ENCODE measurements around the gene LRRC75A.
"Not testable (repeated sequence)": the region's sequence is repeated elsewhere in the genome, so short reads cannot be mapped to it uniquely, and the experiment has no call there.

Gene LRRC75A

DNA sequence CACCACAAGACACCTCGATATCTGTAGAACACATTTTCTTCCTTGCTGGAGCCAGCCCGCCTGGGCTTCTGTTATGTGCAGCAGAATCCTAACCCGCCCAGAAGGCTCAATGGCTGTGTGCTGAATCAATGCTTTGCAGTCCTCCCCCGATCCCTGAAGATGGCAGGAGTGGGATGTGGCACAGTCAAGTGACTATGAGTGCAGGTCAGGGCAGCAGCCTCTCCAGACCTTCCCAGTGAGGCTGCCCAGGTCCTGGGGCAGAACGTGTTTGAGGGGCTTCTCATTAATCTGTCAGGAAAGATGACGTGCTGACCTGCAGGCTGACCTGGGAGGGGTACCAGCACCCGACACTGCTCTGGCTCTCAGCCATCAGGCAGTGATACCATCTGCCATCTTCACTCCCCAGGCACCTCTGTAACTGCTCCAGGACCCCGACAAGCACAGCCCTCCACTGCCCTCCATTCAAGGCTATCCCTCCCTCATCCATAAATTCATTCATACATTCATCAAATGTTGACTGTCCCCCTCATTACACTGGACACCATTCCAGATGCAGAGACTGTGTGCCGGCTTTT is 35.2 kb downstream of the LRRC75A start:
- TF ChIP-seq, protein P1, sequence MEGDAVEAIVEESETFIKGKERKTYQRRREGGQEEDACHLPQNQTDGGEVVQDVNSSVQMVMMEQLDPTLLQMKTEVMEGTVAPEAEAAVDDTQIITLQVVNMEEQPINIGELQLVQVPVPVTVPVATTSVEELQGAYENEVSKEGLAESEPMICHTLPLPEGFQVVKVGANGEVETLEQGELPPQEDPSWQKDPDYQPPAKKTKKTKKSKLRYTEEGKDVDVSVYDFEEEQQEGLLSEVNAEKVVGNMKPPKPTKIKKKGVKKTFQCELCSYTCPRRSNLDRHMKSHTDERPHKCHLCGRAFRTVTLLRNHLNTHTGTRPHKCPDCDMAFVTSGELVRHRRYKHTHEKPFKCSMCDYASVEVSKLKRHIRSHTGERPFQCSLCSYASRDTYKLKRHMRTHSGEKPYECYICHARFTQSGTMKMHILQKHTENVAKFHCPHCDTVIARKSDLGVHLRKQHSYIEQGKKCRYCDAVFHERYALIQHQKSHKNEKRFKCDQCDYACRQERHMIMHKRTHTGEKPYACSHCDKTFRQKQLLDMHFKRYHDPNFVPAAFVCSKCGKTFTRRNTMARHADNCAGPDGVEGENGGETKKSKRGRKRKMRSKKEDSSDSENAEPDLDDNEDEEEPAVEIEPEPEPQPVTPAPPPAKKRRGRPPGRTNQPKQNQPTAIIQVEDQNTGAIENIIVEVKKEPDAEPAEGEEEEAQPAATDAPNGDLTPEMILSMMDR (conservative IDR thresholded peaks at IDR 0.05; ENCODE audit: low read length), result no peak
- TF ChIP-seq EZH2phosphoT487 (IDR thresholded peaks at IDR 0.05; ENCODE audit: borderline replicate concordance), result no peak
- Histone ChIP-seq H4K20me1 (ENCODE audit: insufficient read depth, low read length, poor library complexity, severe bottlenecking) (no peaks in the 10 kb centered on the region), H3K4me2 (ENCODE audit: low read depth, low read length, poor library complexity, severe bottlenecking) (no peak overlapping the region)

DNA sequence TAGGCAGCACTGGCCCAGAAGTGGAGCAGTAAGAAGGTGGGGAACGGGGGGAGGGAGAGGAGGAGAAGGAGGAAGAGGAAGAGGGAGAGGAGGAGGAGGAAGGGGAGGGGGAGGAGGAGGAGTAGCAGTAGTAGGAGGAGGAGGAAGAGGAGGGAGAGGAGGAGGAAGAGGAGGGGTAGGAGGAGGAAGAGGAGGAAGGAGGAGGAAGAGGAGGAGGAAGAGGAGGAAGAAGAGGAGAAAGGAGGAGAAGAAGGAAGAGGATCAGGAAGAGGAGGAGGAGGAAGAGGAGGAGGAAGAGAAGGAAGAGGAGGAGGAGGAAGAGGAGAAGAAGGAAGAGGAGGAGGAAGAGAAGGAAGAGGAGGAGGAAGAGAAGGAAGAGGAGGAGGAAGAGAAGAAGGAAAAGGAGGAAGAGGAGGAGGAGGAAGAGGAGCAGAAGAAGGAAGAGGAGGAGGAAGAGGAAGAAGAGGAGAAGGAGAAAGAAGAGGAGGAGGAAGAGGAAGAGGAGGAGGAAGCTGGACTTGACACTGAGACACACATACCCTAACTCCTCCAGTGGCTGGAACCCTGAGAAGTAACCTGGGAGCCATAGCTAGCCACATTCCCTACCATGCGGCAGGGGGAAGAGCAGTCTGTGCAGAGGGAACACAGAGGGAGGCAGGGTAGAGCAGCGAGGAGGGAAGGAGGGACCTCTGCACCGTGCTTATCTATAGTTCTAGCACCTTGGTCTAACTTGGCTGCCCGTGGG is 35.8 kb downstream of the LRRC75A start:
- TF ChIP-seq EZH2phosphoT487 (IDR thresholded peaks at IDR 0.05; ENCODE audit: borderline replicate concordance), result no peak
- TF ChIP-seq, protein P1 (conservative IDR thresholded peaks at IDR 0.05; ENCODE audit: low read length), result no peak
- Histone ChIP-seq H3K27me3 (ENCODE audit: insufficient read depth, low read length, poor library complexity, severe bottlenecking) (no peaks in the 10 kb centered on the region), H3K4me3 (ENCODE audit: low read length, poor library complexity, severe bottlenecking) (no peak overlapping the region), H3K9me3 (ENCODE audit: insufficient read depth, low read depth, low read length) (no peaks in the 10 kb centered on the region), H4K20me1 (ENCODE audit: insufficient read depth, low read length, poor library complexity, severe bottlenecking) (no peaks in the 10 kb centered on the region), H3K4me2 (ENCODE audit: low read depth, low read length, poor library complexity, severe bottlenecking) (no peak overlapping the region), H3K9ac (ENCODE audit: low read depth, low read length, poor library complexity, severe bottlenecking) (no peak overlapping the region), H2AFZ (ENCODE audit: low read length) (no peak overlapping the region), H3K79me2 (ENCODE audit: insufficient read depth, low read length) (no peaks in the 10 kb centered on the region), H3K36me3 (ENCODE audit: insufficient read depth, low read length) (peaks cover 4% of the 10 kb centered on the region; the same call in 1 of the 2 replicates), H3F3A (ENCODE audit: low read depth) (no peaks in the 10 kb centered on the region), H3K4me1 (ENCODE audit: insufficient read depth, low read length, poor library complexity, severe bottlenecking) (peaks cover 5% of the 10 kb centered on the region), H3K9me2 (replicated peaks; ENCODE audit: low read depth, low read length) (no peaks in the 10 kb centered on the region)

More for the DNA sequence above, 35.2 kb downstream of the LRRC75A start:
- Histone ChIP-seq H3K4me3 (ENCODE audit: low read length, poor library complexity, severe bottlenecking) (no peak overlapping the region), H3K9me2 (replicated peaks; ENCODE audit: low read depth, low read length) (no peaks in the 10 kb centered on the region), H3F3A (ENCODE audit: low read depth) (no peaks in the 10 kb centered on the region), H3K79me2 (ENCODE audit: insufficient read depth, low read length) (no peaks in the 10 kb centered on the region), H3K9me3 (ENCODE audit: insufficient read depth, low read depth, low read length) (no peaks in the 10 kb centered on the region), H3K9ac (ENCODE audit: low read depth, low read length, poor library complexity, severe bottlenecking) (no peak overlapping the region), H3K27me3 (ENCODE audit: insufficient read depth, low read length, poor library complexity, severe bottlenecking) (no peaks in the 10 kb centered on the region), H3K36me3 (ENCODE audit: insufficient read depth, low read length) (peaks cover 4% of the 10 kb centered on the region; the same call in 1 of the 2 replicates), H2AFZ (ENCODE audit: low read length) (no peak overlapping the region), H3K4me1 (ENCODE audit: insufficient read depth, low read length, poor library complexity, severe bottlenecking) (peaks cover 5% of the 10 kb centered on the region)

DNA sequence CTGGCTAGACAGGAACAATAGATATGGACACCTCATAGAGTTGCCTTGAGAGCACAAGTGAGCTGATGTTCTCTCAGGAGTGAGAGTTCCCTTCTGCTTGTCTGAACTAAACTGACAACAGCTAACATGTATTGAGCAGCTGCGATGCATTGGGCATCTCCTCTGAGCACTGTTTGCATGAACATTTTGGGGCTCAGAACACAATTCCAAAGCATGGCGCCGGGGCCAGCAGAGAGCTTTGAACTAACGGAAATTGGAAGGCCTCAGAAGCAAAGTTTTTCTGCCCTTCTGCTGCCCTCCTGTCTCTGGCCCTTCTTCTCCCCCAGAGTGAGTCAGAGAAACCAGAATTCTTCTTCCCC is 38.5 kb downstream of the LRRC75A start:
- Histone ChIP-seq H3K9me3 (ENCODE audit: insufficient read depth, low read depth, low read length) (no peaks in the 10 kb centered on the region), H3K36me3 (ENCODE audit: insufficient read depth, low read length) (peaks cover 7% of the 10 kb centered on the region; the same call in 1 of the 2 replicates), H3K79me2 (ENCODE audit: insufficient read depth, low read length) (no peaks in the 10 kb centered on the region), H2AFZ (ENCODE audit: low read length) (no peak overlapping the region), H3F3A (ENCODE audit: low read depth) (no peaks in the 10 kb centered on the region), H3K27me3 (ENCODE audit: insufficient read depth, low read length, poor library complexity, severe bottlenecking) (no peaks in the 10 kb centered on the region), H3K9ac (ENCODE audit: low read depth, low read length, poor library complexity, severe bottlenecking) (no peak overlapping the region), H3K4me2 (ENCODE audit: low read depth, low read length, poor library complexity, severe bottlenecking) (no peak overlapping the region), H3K9me2 (replicated peaks; ENCODE audit: low read depth, low read length) (no peaks in the 10 kb centered on the region), H3K4me3 (ENCODE audit: low read length, poor library complexity, severe bottlenecking) (no peak overlapping the region), H3K4me1 (ENCODE audit: insufficient read depth, low read length, poor library complexity, severe bottlenecking) (no peaks in the 10 kb centered on the region), H4K20me1 (ENCODE audit: insufficient read depth, low read length, poor library complexity, severe bottlenecking) (peaks cover 2% of the 10 kb centered on the region)
- TF ChIP-seq, protein P1 (conservative IDR thresholded peaks at IDR 0.05; ENCODE audit: low read length), result no peak
- TF ChIP-seq EZH2phosphoT487 (IDR thresholded peaks at IDR 0.05; ENCODE audit: borderline replicate concordance), result no peak

DNA sequence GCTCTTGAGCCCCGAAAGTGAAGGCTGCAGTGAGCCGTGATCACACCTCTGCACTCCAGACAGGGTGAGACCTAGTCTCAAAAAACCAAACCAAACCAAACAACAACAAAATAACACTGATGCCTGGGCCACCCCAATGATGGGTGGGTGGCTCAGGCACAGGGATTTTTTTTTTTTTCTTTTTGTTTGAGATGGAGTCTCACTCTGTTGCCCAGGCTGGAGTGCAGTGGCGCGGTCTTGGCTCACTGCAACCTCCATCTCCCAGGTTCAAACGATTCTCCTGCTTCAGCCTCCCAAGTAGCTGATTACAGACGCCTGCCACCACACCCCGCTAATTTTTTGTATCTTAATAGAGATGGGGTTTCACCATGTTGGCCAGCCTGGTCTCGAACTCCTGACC is 39.7 kb downstream of the LRRC75A start:
- H3K36me3 ChIP-seq (ENCODE audit: insufficient read depth, low read length), result peaks cover 17% of the 10 kb centered on the region; the same call in 1 of the 2 replicates
- not testable (repeated sequence) for H3K79me2 ChIP-seq (ENCODE audit: insufficient read depth, low read length); H2AFZ ChIP-seq (ENCODE audit: low read length); H3K4me1 ChIP-seq (ENCODE audit: insufficient read depth, low read length, poor library complexity, severe bottlenecking); H3F3A ChIP-seq (ENCODE audit: low read depth); H3K9me2 ChIP-seq (replicated peaks; ENCODE audit: low read depth, low read length); H3K9me3 ChIP-seq (ENCODE audit: insufficient read depth, low read depth, low read length); H3K9ac ChIP-seq (ENCODE audit: low read depth, low read length, poor library complexity, severe bottlenecking); H3K27me3 ChIP-seq (ENCODE audit: insufficient read depth, low read length, poor library complexity, severe bottlenecking); H4K20me1 ChIP-seq (ENCODE audit: insufficient read depth, low read length, poor library complexity, severe bottlenecking); H3K4me2 ChIP-seq (ENCODE audit: low read depth, low read length, poor library complexity, severe bottlenecking); H3K4me3 ChIP-seq (ENCODE audit: low read length, poor library complexity, severe bottlenecking)
